ENCODE measurements around the gene TBC1D10A.
A peak's percentile ranks its signal among the peaks of the same experiment; 100 is the strongest.

TBC1D10A gene

GRCh38 chr22:30317778-30318177, 9.0 kb downstream of the TBC1D10A start:
- DNase-seq = no peak

GRCh38 chr22:30315962-30316576, 10.7 kb downstream of the TBC1D10A start:
- DNase-seq = no peak

- no peak for DNase-seq
Measured at GRCh38 chr22:30314915-30315314, 11.8 kb downstream of the TBC1D10A start.

- no peak for DNase-seq
Measured at GRCh38 chr22:30313527-30314363, 13.0 kb downstream of the TBC1D10A start.

GRCh38 chr22:30312053-30312452, 14.7 kb downstream of the TBC1D10A start:
- peak; percentile 75 for DNase-seq

GRCh38 chr22:30310881-30311771, 15.6 kb downstream of the TBC1D10A start:
- DNase-seq = peak; percentile 33

GRCh38 chr22:30309951-30310741, 16.6 kb downstream of the TBC1D10A start:
- peak; percentile 53 for DNase-seq

- DNase-seq = peak; percentile 63
Measured at GRCh38 chr22:30308518-30309230, 18.1 kb downstream of the TBC1D10A start.

- DNase-seq = no peak
Measured at GRCh38 chr22:30308093-30308492, 18.6 kb downstream of the TBC1D10A start.

- DNase-seq = no peak
Measured at GRCh38 chr22:30307041-30307574, 19.6 kb downstream of the TBC1D10A start.

- no peak for DNase-seq
Measured at GRCh38 chr22:30306627-30307011, 20.1 kb downstream of the TBC1D10A start.

- DNase-seq = no peak
Measured at GRCh38 chr22:30305906-30306626, 20.7 kb downstream of the TBC1D10A start.

GRCh38 chr22:30305519-30305905, 21.2 kb downstream of the TBC1D10A start:
- DNase-seq = no peak

GRCh38 chr22:30304495-30305244, 22.1 kb downstream of the TBC1D10A start:
- DNase-seq = no peak

GRCh38 chr22:30302810-30303138, 24.0 kb downstream of the TBC1D10A start:
- no peak for DNase-seq

- DNase-seq = peak; percentile 72
Measured at GRCh38 chr22:30301995-30302809, 24.5 kb downstream of the TBC1D10A start.

- no peak for DNase-seq
Measured at GRCh38 chr22:30299322-30299721, 27.4 kb downstream of the TBC1D10A start.

GRCh38 chr22:30297991-30298701, 28.6 kb downstream of the TBC1D10A start:
- DNase-seq = no peak
